Activated naive CD8-positive, alpha-beta T cell treated with anti-CD3 and anti-CD28 coated beads, Interleukin-2, amount 50 U/mL, for 16 hours (primary cell): ENCODE measurements around the gene ASTN2.

Experiments used
- DNase-seq: peaks from one replicate; pipeline ENCODE4 v3.0.0-alpha.2; 2020; ENCODE audit warnings: low read depth, low spot score

Gene ASTN2

DNA sequence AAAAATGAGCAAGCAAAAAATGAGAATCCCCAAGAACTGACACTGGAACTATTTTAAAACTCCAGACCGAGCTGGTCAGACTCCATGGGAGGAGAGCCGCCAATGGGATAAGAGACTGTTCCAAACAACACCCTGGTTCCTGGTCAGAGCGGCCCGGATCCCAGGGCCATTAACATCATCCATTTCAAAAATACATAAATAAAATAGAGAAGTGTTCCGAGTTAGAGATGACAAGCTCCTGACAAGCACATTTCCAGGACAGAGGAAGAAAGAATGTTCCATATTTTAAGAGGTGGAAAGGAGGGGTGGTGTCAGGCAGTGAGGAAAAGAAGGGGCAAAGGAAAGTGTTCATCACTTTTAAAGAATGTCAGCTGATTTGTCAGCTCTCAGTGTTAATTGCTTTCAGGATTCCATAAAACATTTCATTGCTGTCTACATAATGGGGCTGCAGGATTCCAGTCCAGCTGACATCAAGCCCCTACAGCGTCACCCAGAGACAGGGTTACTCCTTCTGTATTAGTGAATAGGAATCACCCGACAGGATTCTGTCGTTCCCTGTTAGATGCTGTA, 930.3 kb downstream of the ASTN2 start:
- no peak for DNase-seq

GRCh38 chr9:116483622-116484491, 931.0 kb downstream of the ASTN2 start:
- no peak for DNase-seq

DNA sequence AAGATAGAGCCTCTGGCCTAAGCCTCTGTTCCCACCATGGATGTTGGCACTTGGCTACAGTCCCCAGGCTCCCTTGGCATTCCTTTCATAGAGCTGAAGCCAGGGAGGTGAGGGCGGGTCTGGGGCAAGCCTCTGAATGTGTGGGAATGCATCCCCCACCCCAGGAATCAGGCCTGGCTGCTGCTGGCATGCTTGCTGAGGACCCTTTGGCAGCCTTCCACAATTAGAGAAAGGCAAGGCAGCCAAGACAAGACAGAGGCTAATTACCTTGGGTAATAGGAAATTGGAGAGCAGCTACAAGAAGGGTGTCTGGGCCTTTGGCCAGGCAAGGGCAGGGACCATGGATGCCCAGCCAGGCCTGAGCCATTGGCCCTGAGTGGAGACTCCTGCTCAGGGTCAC, 932.1 kb downstream of the ASTN2 start:
- DNase-seq: no peak

DNA sequence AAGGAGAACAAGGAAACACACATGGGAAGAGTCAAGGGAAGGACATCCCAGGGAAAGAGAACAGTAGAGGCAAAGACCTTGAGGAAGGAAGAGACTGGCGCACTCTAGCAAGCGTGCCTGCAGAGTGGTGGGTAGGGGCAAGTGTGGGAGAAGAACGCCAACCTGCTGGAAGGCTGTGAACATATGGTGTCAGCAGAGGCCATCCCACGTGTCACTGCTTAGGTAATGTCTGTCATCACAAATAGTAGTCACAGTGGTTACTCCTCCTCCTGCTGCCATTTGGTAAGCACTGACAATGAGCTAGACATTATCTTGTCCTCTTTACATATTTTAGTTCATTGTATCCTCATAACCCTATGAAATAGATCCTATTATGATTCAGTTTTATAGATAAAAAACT, 934.2 kb downstream of the ASTN2 start:
- DNase-seq: no peak

GRCh38 chr9:116479967-116480366, 934.9 kb downstream of the ASTN2 start:
- DNase-seq: no peak

GRCh38 chr9:116479056-116479544, 935.8 kb downstream of the ASTN2 start:
- no peak for DNase-seq

- DNase-seq: no peak
These were observed 937.2 kb downstream of the ASTN2 start for GRCh38 chr9:116477584-116478141.

- DNase-seq: no peak
These were observed 937.9 kb downstream of the ASTN2 start for GRCh38 chr9:116476935-116477381.

DNA sequence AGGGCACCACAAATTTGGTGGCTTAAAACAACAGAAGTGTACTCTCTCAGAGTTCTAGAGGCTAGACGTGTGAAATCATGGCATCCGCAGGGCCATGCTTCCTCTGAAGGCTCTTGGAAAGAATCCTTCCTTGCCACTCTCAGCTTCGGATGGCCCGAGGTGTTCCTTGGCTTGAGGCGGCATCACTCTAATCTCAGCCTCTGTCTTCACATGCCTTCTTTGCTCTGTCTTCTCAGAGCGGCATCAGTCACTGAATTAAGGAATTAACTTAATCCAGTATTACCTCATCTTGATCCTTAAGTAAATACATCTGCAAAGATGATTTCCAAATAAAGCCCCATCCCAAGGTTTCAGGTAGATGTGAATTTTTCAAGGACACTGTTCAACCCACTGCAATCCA, 938.9 kb downstream of the ASTN2 start:
- no peak for DNase-seq

DNA sequence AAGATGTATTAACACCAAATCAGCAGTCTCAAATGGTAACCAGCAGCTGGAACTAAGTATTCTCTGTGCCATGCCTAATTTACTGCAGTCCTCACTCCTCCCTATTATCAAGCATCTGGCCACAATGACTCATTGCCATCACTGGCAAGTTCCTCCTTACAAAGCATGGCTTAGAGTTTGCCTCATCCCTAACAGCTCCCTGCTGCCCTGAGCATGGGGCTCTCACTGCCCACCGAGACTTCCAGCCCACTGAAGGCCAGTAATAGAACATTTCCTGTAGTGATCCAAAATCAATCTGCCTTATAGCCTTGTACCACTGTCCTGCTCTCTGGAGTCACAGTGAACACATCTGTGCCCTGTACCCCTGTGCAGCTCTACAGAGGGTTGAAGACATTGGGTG, 939.7 kb downstream of the ASTN2 start:
- DNase-seq: no peak

- DNase-seq: no peak
These were observed 942.8 kb downstream of the ASTN2 start for GRCh38 chr9:116471944-116472506.

DNA sequence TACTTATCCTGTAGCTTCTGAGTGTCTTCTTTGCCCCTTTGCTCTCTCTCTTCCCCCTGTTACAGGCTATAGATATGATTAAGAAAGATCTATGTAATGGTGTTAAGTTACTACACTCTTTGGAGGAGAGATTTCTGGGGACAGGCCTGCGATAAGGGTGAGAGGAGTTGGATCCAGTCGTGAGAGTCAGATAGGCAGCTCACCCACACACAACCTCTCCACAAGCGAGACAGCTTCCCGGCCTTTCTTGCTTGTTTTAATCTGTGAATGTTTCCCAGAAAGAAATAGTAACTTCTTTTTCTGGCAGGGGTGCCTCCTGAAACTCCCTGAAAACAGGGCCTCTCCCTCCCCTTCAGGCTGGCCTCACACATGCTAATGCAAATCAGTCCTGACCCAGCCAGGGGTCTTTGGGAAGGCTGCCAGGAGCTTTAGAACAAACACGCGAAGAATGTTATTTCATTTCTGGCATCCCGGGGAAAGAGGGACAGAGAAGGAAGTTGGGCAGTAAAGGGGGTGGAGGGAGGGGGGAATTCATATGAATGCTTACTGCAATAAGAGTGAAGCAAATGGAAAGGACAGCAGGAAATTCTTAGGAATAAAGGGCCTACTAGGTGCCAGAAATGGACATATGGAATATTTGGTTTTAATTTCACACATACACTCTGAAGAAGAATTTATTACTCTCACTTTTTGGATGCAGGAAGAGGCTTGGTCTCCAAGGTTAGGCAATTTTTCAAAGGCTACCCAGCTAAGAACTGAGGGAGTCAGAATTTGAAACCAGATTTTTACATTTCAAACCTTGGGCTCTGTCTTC, 943.6 kb downstream of the ASTN2 start:
- no peak for DNase-seq

DNA sequence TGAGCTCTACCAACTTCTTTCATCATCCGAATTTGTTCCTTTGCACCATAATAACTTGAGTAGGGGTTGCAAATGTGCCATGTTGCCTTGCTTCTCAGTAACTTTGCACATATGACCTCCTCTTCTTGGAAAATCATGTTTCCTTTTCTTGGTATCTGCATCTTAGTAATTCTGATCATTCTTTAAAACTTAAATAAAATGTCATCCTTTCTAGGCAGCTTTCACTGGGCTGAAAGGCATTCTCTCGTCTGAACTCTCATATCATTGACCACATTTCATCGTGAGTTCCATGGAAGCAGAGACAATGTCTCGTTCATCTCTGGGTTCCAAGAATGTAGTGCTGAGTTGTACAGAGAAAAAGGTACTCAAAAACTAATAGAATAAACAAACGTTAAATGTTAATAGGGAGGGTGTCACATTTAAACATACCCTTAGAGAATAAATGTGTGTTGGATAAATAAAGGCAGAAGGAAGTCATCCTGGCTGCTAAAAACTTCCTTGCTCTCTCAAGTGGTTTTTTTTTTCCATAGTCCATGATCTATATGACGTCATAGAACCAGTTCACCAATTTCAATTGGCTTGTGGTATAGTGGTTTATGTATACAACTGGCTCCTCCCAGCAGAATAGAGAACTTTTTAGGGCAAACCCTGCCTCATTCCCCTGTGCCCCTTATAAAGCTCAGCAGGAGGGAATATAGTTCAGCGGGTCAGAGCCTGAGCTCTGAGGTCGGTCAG, 945.9 kb downstream of the ASTN2 start:
- no peak for DNase-seq

DNA sequence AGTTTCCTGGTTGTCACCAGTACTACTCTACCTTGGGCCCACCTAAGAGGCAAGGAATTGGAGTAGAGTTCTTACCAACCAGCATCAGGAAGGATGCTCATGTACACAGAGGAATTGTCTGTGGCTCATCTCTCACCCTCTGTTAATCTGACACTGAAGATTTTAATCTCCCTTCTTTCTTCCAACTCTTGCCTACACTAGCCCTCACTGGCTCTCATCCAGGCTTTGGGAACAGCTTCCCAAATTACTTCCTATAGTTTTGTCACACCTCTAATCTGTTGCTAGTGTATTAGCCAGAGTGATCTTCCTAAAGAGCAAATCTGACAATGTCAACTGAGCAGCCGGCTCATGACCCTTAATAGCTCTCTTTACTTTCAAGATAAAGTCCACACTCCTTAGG, 946.5 kb downstream of the ASTN2 start:
- no peak for DNase-seq

DNA sequence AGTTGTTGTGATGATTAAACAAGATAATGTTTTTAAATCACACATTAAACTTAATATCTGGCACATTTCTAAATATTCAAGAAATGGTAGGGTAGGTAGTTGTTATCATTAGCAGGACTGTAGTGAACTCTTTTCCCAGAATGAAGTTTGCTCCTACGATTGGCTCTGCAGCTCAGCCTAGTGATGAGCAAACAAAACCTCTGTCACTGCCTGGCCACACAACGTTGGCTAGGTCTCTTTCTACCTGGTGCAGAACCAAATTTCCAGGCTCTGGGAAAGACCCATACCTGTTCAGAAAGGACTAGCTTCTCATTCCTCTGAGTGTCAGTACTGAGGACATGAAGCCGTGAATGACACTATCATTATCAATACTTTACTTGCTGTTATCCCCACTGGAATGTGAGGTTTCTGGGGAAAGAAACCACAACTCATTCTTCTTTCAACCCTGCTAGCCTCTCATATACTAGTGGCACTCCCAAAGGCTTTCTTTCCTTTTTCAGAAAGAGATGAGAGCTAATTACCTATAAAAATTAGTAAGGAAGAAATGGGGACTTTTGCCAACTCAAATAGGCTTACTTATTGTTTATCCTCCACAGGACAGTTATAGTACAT, 947.0 kb downstream of the ASTN2 start:
- DNase-seq: no peak

GRCh38 chr9:116466271-116467235, 948.3 kb downstream of the ASTN2 start:
- DNase-seq: no peak

GRCh38 chr9:116465576-116466270, 949.1 kb downstream of the ASTN2 start:
- no peak for DNase-seq

- no peak for DNase-seq
These were observed 949.8 kb downstream of the ASTN2 start for GRCh38 chr9:116464987-116465571.
